Suprapubic skin (tissue), 4 donors: ENCODE data around the gene LARGE1. TPM values are rescaled to one million over a fixed set of nuclear protein-coding genes. Genes with fewer than 3 reads are reported as not detected.

Experiments used
- DNase-seq, 2 donors: peaks; one replicate each; pipeline ENCODE4 v3.0.0-alpha.2; 2019; ENCODE audit warnings: low spot score in 2 of 2
- H3K27ac ChIP-seq: fragments of 200-600 bp; sonication (generic); one replicate; pipeline ENCODE4 v1.5.1; 2019
- H3K27me3 ChIP-seq: fragments of 200-600 bp; sonication (generic); one replicate; pipeline ENCODE4 v1.5.1; 2019
- H3K36me3 ChIP-seq: fragments of 200-600 bp; sonication (generic); one replicate; pipeline ENCODE4 v1.5.1; 2019
- H3K4me1 ChIP-seq: fragments of 200-600 bp; sonication (generic); one replicate; pipeline ENCODE4 v1.5.1; 2019
- H3K4me3 ChIP-seq: fragments of 200-600 bp; sonication (generic); one replicate; pipeline ENCODE4 v1.5.1; 2019; ENCODE audit warnings: mild to moderate bottlenecking
- H3K9me3 ChIP-seq: fragments of 200-600 bp; sonication (generic); one replicate; pipeline ENCODE4 v1.5.1; 2019
- CTCF ChIP-seq, 2 donors: fragments of 200-600 bp in 1 of 2; fragments of 450-650 bp in 1 of 2; sonication (generic) in 1 of 2; IDR thresholded peaks; one replicate each; pipeline ENCODE4 v1.5.1; 2016 to 2019; ENCODE audit warnings: antibody characterized with exemption in 2 of 2, mild to moderate bottlenecking in 1 of 2, moderate library complexity in 1 of 2
- EP300 ChIP-seq: sonication (generic); formaldehyde crosslinking; IDR thresholded peaks from one replicate; pipeline ENCODE4 v1.6.1; 2017; ENCODE audit warnings: antibody characterized with exemption
- POLR2A ChIP-seq, 2 donors: fragments of 450-650 bp; IDR thresholded peaks; one replicate each; pipeline ENCODE4 v1.6.1; 2017; ENCODE audit warnings: antibody characterized with exemption in 2 of 2, mild to moderate bottlenecking in 2 of 2, moderate library complexity in 2 of 2
- POLR2AphosphoS5 ChIP-seq, 3 donors: sonication (generic); formaldehyde crosslinking; IDR thresholded peaks; one replicate each; pipeline ENCODE4 v1.6.1; 2017; ENCODE audit warnings: antibody characterized with exemption in 3 of 3
- WGBS: methylation state at CpG from one replicate; pipeline ENCODE4 v1.1.5; 2018; 5-methylcytosine and 5-hydroxymethylcytosine counted together
- total RNA-seq, 4 donors: library from RNA; depleted of rRNA; stranded (reverse); fragments of >200 nt; gene quantifications; one replicate each; pipeline ENCODE4 v1.1.0, GENCODE V29; 2016

The LARGE1 gene
- total RNA-seq, 4 donors from 2014 or later = 12.1 to 41.6 (median 21.1) TPM

GRCh38 chr22:33747576-33748180 lies 172.6 kb downstream of the LARGE1 start:
- H3K4me3 ChIP-seq = no peak overlapping the region
- H3K36me3 ChIP-seq = peaks cover 3% of the 10 kb centered on the region
- H3K9me3 ChIP-seq = no peaks in the 10 kb centered on the region
- H3K27me3 ChIP-seq = no peaks in the 10 kb centered on the region
- H3K27ac ChIP-seq = no peak overlapping the region
- TF ChIP-seq CTCF (IDR thresholded peaks at IDR 0.05) (no peak), POLR2A (IDR thresholded peaks at IDR 0.05) (no peak), EP300 (no peak), POLR2AphosphoS5 (IDR thresholded peaks at IDR 0.05) (no peak)
- WGBS = 92% methylated on average over 4 of the region's 4 CpGs
- H3K4me1 ChIP-seq = no peaks in the 10 kb centered on the region
- DNase-seq = no peak

GRCh38 chr22:33747029-33747428 lies 173.2 kb downstream of the LARGE1 start:
- Histone ChIP-seq H3K27me3 (no peaks in the 10 kb centered on the region), H3K4me3 (no peak overlapping the region), H3K36me3 (peaks cover 3% of the 10 kb centered on the region), H3K27ac (no peak overlapping the region), H3K9me3 (no peaks in the 10 kb centered on the region), H3K4me1 (no peaks in the 10 kb centered on the region)
- DNase-seq = no peak
- WGBS = 90% methylated on average over 1 of the region's 1 CpG
- TF ChIP-seq CTCF (IDR thresholded peaks at IDR 0.05) (no peak), POLR2AphosphoS5 (IDR thresholded peaks at IDR 0.05) (no peak), EP300 (no peak), POLR2A (IDR thresholded peaks at IDR 0.05) (no peak)

GRCh38 chr22:33746501-33746928 lies 173.8 kb downstream of the LARGE1 start:
- no peaks in the 10 kb centered on the region for H3K27me3 ChIP-seq
- H3K9me3 ChIP-seq = no peaks in the 10 kb centered on the region
- 93% methylated on average over 3 of the region's 3 CpGs for WGBS
- TF ChIP-seq EP300 (no peak), POLR2AphosphoS5 (IDR thresholded peaks at IDR 0.05) (no peak), POLR2A (IDR thresholded peaks at IDR 0.05) (no peak), CTCF (IDR thresholded peaks at IDR 0.05) (no peak)
- H3K27ac ChIP-seq = no peak overlapping the region
- H3K4me3 ChIP-seq = no peak overlapping the region
- no peak for DNase-seq
- H3K36me3 ChIP-seq = peaks cover 3% of the 10 kb centered on the region
- H3K4me1 ChIP-seq = no peaks in the 10 kb centered on the region

- TF ChIP-seq POLR2AphosphoS5 (IDR thresholded peaks at IDR 0.05) (no peak), POLR2A (IDR thresholded peaks at IDR 0.05) (no peak), CTCF (IDR thresholded peaks at IDR 0.05) (no peak), EP300 (no peak)
- Histone ChIP-seq H3K4me1 (no peaks in the 10 kb centered on the region), H3K27ac (no peak overlapping the region), H3K9me3 (no peaks in the 10 kb centered on the region), H3K4me3 (no peak overlapping the region), H3K36me3 (peaks cover 3% of the 10 kb centered on the region), H3K27me3 (no peaks in the 10 kb centered on the region)
- 75% methylated on average over 7 of the region's 7 CpGs for WGBS
- DNase-seq = no peak
Observed at GRCh38 chr22:33745501-33745900, 174.8 kb downstream of the LARGE1 start.

GRCh38 chr22:33743756-33744155 lies 176.5 kb downstream of the LARGE1 start:
- Histone ChIP-seq H3K27me3 (no peaks in the 10 kb centered on the region), H3K27ac (no peak overlapping the region), H3K36me3 (peaks cover 3% of the 10 kb centered on the region), H3K4me3 (no peak overlapping the region), H3K4me1 (no peaks in the 10 kb centered on the region), H3K9me3 (no peaks in the 10 kb centered on the region)
- DNase-seq = no peak
- TF ChIP-seq POLR2A (IDR thresholded peaks at IDR 0.05) (no peak), CTCF (IDR thresholded peaks at IDR 0.05) (no peak), EP300 (no peak), POLR2AphosphoS5 (IDR thresholded peaks at IDR 0.05) (no peak)
- 95% methylated on average over 5 of the region's 5 CpGs for WGBS
